Psoas muscle (tissue), 8 donors: ENCODE results near the gene NPR2. TPM values are rescaled to one million over a fixed set of nuclear protein-coding genes. Genes with fewer than 3 reads are reported as not detected.

Experiments
- ATAC-seq, 4 donors: fragments of 200-7000 bp; cut with Tn5 transposase; one replicate each; pipeline ENCODE4 v1.9.1; 2020; ENCODE audit warnings: moderate library complexity in 3 of 4, mild to moderate bottlenecking in 2 of 4
- DNase-seq, 2 donors: peaks; one replicate each; pipeline ENCODE4 v3.0.0-alpha.2; 2020
- H3K27ac ChIP-seq: fragments of 200-600 bp; one replicate; pipeline ENCODE4 v1.8.0; 2022
- H3K27me3 ChIP-seq, 3 donors: fragments of 200-600 bp in 1 of 3; one replicate each; pipeline versions ENCODE4 v1.6.1 to v1.8.0; 2013 to 2022; ENCODE audit warnings: low read length in 2 of 3, mild to moderate bottlenecking in 2 of 3, moderate library complexity in 1 of 3; ENCODE audit not compliant: insufficient read depth in 3 of 3
- H3K36me3 ChIP-seq, 2 donors: fragments of 200-600 bp in 1 of 2; one replicate each; pipeline versions ENCODE4 v1.6.1 to v1.8.0; 2013 to 2022; ENCODE audit warnings: low read depth in 1 of 2, mild to moderate bottlenecking in 1 of 2, moderate library complexity in 1 of 2; ENCODE audit not compliant: insufficient read depth in 1 of 2
- H3K4me1 ChIP-seq: fragments of 200-600 bp; one replicate; pipeline ENCODE4 v1.8.0; 2022
- H3K4me3 ChIP-seq: fragments of 200-600 bp; one replicate; pipeline ENCODE4 v1.8.0; 2022; ENCODE audit warnings: mild to moderate bottlenecking
- H3K9me3 ChIP-seq: fragments of 200-600 bp; one replicate; pipeline ENCODE4 v1.8.0; 2022
- CTCF ChIP-seq: fragments of 200-600 bp; IDR thresholded peaks from one replicate; pipeline ENCODE4 v1.8.0; 2022; ENCODE audit warnings: antibody characterized with exemption
- WGBS, 3 donors: extraction: QIAGEN DNeasy Blood & Tissue Kit; methylation state at CpG; one replicate each; pipeline versions ENCODE4 v1.1.6 to v1.1.7; 2013; 5-methylcytosine and 5-hydroxymethylcytosine counted together
- intact Hi-C, 2 donors: fragments of 100-400 bp; cut with DNase I; formaldehyde crosslinking; loops; one replicate each; pipeline versions ENCODE4 v1.11.0 to v1.14.2; 2022
- polyA plus RNA-seq, 3 donors: library from polyadenylated mRNA; stranded (reverse); fragments of 200-250 nt; gene quantifications; one replicate each; pipeline ENCODE4 v1.2.3, GENCODE V29; 2013
- total RNA-seq, 4 donors: library from RNA; stranded (reverse); fragmentation: NEBNext Ultra II Directional in 2 of 4; extraction: Animal tissue kit (Norgen Biotek cat#: 25700) in 2 of 4; gene quantifications; one replicate each; pipeline versions ENCODE4 v1.2.1 to v1.2.4, GENCODE V29; 2021 to 2023
- donor health status: healthy with polysubstance abuse.
- donor health status: DM: no; HTN: no; CAD: no; lungs with moderate emphysema.
- donor health status: Bipolar disorder and iron deficiency.
- donor health status: healthy.
- donor health status: DM: yes; HTN: yes; CAD: no.
- donor health status: DM: no; HTN: no; CAD: no.
- donor health status: DM: no; HTN: no; CAD: no.
- donor health status: DM: yes; HTN: yes; CAD: no.

NPR2 gene
- total and polyA plus RNA-seq, 7 donors, result 8.7 to 28.4 (median 15.5) TPM

GRCh38 chr9:35816708-35817107, 25.3 kb downstream of the NPR2 start:
- DNase-seq, result no peak
- H3K27me3 ChIP-seq, result no peaks in the 10 kb centered on the region
- H3K27ac ChIP-seq, result no peak overlapping the region
- H3K4me1 ChIP-seq, result peaks cover 30% of the 10 kb centered on the region
- intact Hi-C loops, result no loop called here
- WGBS, 3 donors, result 50 to 77% (median 53%) methylated on average over 1 of the region's 1 CpG
- no peak for TF ChIP-seq CTCF
- no peak overlapping the region for H3K4me3 ChIP-seq
- H3K36me3 ChIP-seq, result no peaks in the 10 kb centered on the region
- ATAC-seq, result no peak
- no peaks in the 10 kb centered on the region for H3K9me3 ChIP-seq

- no peak for TF ChIP-seq CTCF
- Histone ChIP-seq H3K27ac (no peak overlapping the region), H3K27me3 (no peaks in the 10 kb centered on the region), H3K4me1 (peaks cover 17% of the 10 kb centered on the region), H3K4me3 (no peak overlapping the region), H3K36me3 (no peaks in the 10 kb centered on the region), H3K9me3 (no peaks in the 10 kb centered on the region)
- 84 to 92% (median 89%) methylated on average over 3 of the region's 3 CpGs for WGBS, 3 donors
- ATAC-seq (no peak), DNase-seq (no peak)
- intact Hi-C loops, result no loop called here
Observed at GRCh38 chr9:35818341-35818740, 26.9 kb downstream of the NPR2 start.

GRCh38 chr9:35820076-35820475, 28.7 kb downstream of the NPR2 start:
- no peak for ATAC-seq
- no peak for TF ChIP-seq CTCF
- Histone ChIP-seq H3K9me3 (no peaks in the 10 kb centered on the region), H3K36me3 (no peaks in the 10 kb centered on the region), H3K27ac (no peak overlapping the region), H3K4me1 (peaks cover 7% of the 10 kb centered on the region), H3K4me3 (no peak overlapping the region), H3K27me3 (no peaks in the 10 kb centered on the region)
- intact Hi-C loops, result no loop called here
- DNase-seq, result no peak

GRCh38 chr9:35822926-35823325, 31.5 kb downstream of the NPR2 start:
- intact Hi-C loops, result no loop called here
- Histone ChIP-seq H3K27me3 (no peaks in the 10 kb centered on the region), H3K4me3 (no peak overlapping the region), H3K4me1 (peaks cover 3% of the 10 kb centered on the region), H3K27ac (no peak overlapping the region), H3K36me3 (no peaks in the 10 kb centered on the region), H3K9me3 (no peaks in the 10 kb centered on the region)
- ATAC-seq (no peak), DNase-seq (no peak)
- no peak for TF ChIP-seq CTCF

DNA sequence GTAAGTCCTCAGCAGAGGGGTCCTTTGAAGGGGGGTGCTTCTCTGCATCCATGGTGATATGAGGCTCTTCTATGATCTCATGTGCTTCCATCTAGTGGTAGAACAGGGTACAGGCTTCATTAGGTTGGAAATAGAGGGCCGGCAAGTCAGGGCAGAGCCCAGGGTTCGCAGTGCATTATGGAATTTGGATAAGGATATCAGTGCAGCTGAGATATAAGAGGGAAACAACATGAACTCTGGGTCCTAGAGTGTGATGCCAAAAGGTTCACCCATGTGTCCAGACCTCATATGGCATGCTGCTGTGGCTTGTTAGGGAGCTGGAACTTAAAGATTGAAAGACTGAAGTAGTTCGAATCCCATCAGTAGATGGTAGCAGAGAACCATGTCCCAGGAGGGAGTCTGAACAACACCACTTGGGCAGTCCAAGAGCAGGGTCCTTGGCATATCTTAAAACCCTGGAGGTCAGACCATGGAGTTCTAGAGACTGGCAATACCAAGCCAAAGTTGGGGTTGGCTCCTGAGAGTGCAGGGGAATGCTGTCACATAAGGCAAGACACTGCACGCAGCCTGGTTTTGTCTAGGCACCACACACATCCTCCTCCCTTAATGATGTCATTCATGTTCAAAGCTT, 34.8 kb downstream of the NPR2 start:
- H3K36me3 ChIP-seq, result no peaks in the 10 kb centered on the region
- peak; percentile 76 for TF ChIP-seq CTCF
- H3K27me3 ChIP-seq, result no peaks in the 10 kb centered on the region
- ATAC-seq (peak; percentile 43 to 69 (median 56)), DNase-seq (no peak)
- 36 to 44% (median 39%) methylated on average over 4 of the region's 4 CpGs for WGBS, 3 donors
- no peak overlapping the region for H3K4me3 ChIP-seq
- no peaks in the 10 kb centered on the region for H3K9me3 ChIP-seq
- peaks cover 19% of the 10 kb centered on the region for H3K4me1 ChIP-seq
- intact Hi-C loops, result loop anchor here (1.0 to 2.0 kb wide), 3 partner anchors 35 to 57 kb away; partner anchors contain the start of gene NPR2 (in 1 of the 2)
- H3K27ac ChIP-seq, result no peak overlapping the region
